Stimulated activated CD4-positive, alpha-beta T cell treated with anti-CD3 and anti-CD28 coated beads, TNF-alpha, amount 100 ng/mL, for 48 hours (primary cell): ENCODE measurements around the gene WIPI1.
A peak's percentile ranks its signal among the peaks of the same experiment; 100 is the strongest.
"Not testable (repeated sequence)": the region's sequence is repeated elsewhere in the genome, so short reads cannot be mapped to it uniquely, and the experiment has no call there.

Source experiments
- DNase-seq, 3 donors: peaks; one replicate each; pipeline ENCODE4 v3.0.0-alpha.2; 2020; ENCODE audit warnings: low read depth in 3 of 3

WIPI1 gene

GRCh38 chr17:68413597-68414560 lies 43.4 kb downstream of the WIPI1 start:
- peak in 2 of 3 donors; percentile 43 to 53 for DNase-seq

- not testable (repeated sequence) for DNase-seq
Observed at GRCh38 chr17:68407656-68408055, 49.6 kb downstream of the WIPI1 start.

GRCh38 chr17:68403837-68404236 lies 53.5 kb downstream of the WIPI1 start:
- DNase-seq, result not testable (repeated sequence)

- no peak for DNase-seq
Observed at GRCh38 chr17:68403122-68403521, 54.2 kb downstream of the WIPI1 start.

GRCh38 chr17:68401288-68401687 lies 56.0 kb downstream of the WIPI1 start:
- no peak for DNase-seq

GRCh38 chr17:68400404-68400735 lies 56.9 kb downstream of the WIPI1 start:
- peak in 1 of 3 donors; percentile 32 for DNase-seq

- peak in 1 of 3 donors; percentile 32 for DNase-seq
Observed at GRCh38 chr17:68399638-68400403, 57.5 kb downstream of the WIPI1 start.

GRCh38 chr17:68398691-68399637 lies 58.3 kb downstream of the WIPI1 start:
- peak in 1 of 3 donors; percentile 24 for DNase-seq

GRCh38 chr17:68397108-68397536 lies 60.2 kb downstream of the WIPI1 start:
- no peak for DNase-seq

- no peak for DNase-seq
Observed at GRCh38 chr17:68396226-68397107, 60.8 kb downstream of the WIPI1 start.

- no peak for DNase-seq
Observed at GRCh38 chr17:68394608-68395331, 62.5 kb downstream of the WIPI1 start.

GRCh38 chr17:68391561-68392268 lies 65.6 kb downstream of the WIPI1 start:
- no peak for DNase-seq

- DNase-seq, result no peak
Observed at GRCh38 chr17:68390888-68391545, 66.3 kb downstream of the WIPI1 start.

GRCh38 chr17:68389041-68389440 lies 68.3 kb downstream of the WIPI1 start:
- no peak for DNase-seq

- DNase-seq, result no peak
Observed at GRCh38 chr17:68387435-68388218, 69.7 kb downstream of the WIPI1 start.

- no peak for DNase-seq
Observed at GRCh38 chr17:68385490-68386215, 71.6 kb downstream of the WIPI1 start.

- no peak for DNase-seq
Observed at GRCh38 chr17:68384941-68385340, 72.4 kb downstream of the WIPI1 start.
